HepG2 (cell line): ENCODE measurements around the gene TMEM235. TPM values are rescaled to one million over a fixed set of nuclear protein-coding genes. Genes with fewer than 3 reads are reported as not detected.

Experiments
- AHR ChIP-seq: IDR thresholded peaks from 2 replicates; pipeline ENCODE4 v1.6.1; 2018; ENCODE audit warnings: missing genetic modification reagents, missing compliant biosample characterization
- BHLHE40 ChIP-seq: IDR thresholded peaks from 2 replicates; pipeline ENCODE4 v1.6.1; 2011; ENCODE audit warnings: low read length, improper control_type of control experiment
- CHCHD3 ChIP-seq: sonication (generic); formaldehyde crosslinking; IDR thresholded peaks from 2 replicates; pipeline ENCODE4 v1.8.0; 2022; ENCODE audit warnings: mild to moderate bottlenecking, missing genetic modification reagents, moderate library complexity
- FOXK1 ChIP-seq: sonication (generic); formaldehyde crosslinking; IDR thresholded peaks from 2 replicates; pipeline ENCODE4 v1.4.0; 2020; ENCODE audit warnings: low read depth, missing genetic modification reagents, borderline replicate concordance
- HDAC2 ChIP-seq: sonication (generic); formaldehyde crosslinking; IDR thresholded peaks from 2 replicates; pipeline ENCODE4 v1.4.0; 2020; ENCODE audit warnings: missing genetic modification reagents
- MXD4 ChIP-seq: IDR thresholded peaks from 2 replicates; pipeline ENCODE4 v1.6.1; 2016; ENCODE audit warnings: mild to moderate bottlenecking, missing biosample characterization, missing genetic modification reagents
- NCOA1 ChIP-seq: sonication (generic); formaldehyde crosslinking; IDR thresholded peaks from 2 replicates; pipeline ENCODE4 v1.9.0; 2021; ENCODE audit warnings: missing genetic modification reagents
- RFX3 ChIP-seq: IDR thresholded peaks from 2 replicates; pipeline ENCODE4 v1.6.1; 2016; ENCODE audit warnings: missing biosample characterization, missing genetic modification reagents
- RORA ChIP-seq: sonication (generic); formaldehyde crosslinking; IDR thresholded peaks from 2 replicates; pipeline ENCODE4 v1.5.0; 2020; ENCODE audit warnings: mild to moderate bottlenecking, missing genetic modification reagents, moderate library complexity
- SNRNP70 ChIP-seq: fragments of 200-400 bp; formaldehyde crosslinking; IDR thresholded peaks from 2 replicates; pipeline ENCODE4 v1.6.1; 2017; ENCODE audit warnings: mild to moderate bottlenecking, low read depth, low read length, moderate library complexity
- SP4 ChIP-seq: sonication (generic); formaldehyde crosslinking; IDR thresholded peaks from 2 replicates; pipeline ENCODE4 v1.8.1; 2023; ENCODE audit warnings: mild to moderate bottlenecking, missing genetic modification reagents
- TSC22D2 ChIP-seq: sonication (generic); formaldehyde crosslinking; IDR thresholded peaks from 2 replicates; pipeline ENCODE4 v1.5.1; 2020; ENCODE audit warnings: missing genetic modification reagents, mild to moderate bottlenecking, borderline replicate concordance
- ZBTB1 ChIP-seq: sonication (generic); formaldehyde crosslinking; IDR thresholded peaks from 2 replicates; pipeline ENCODE4 v1.4.0; 2020; ENCODE audit warnings: missing genetic modification reagents, borderline replicate concordance
- ZNF607 ChIP-seq: sonication (generic); formaldehyde crosslinking; IDR thresholded peaks from 2 replicates; pipeline ENCODE4 v1.5.1; 2020; ENCODE audit warnings: missing genetic modification reagents, mild to moderate bottlenecking, borderline replicate concordance
- ZNF891 ChIP-seq: sonication (generic); formaldehyde crosslinking; IDR thresholded peaks from 2 replicates; pipeline ENCODE4 v1.5.0; 2020; ENCODE audit warnings: mild to moderate bottlenecking, missing genetic modification reagents
- polyA plus RNA-seq, 8 experiments: library from polyadenylated mRNA; depleted of rRNA in 3 of 8; stranded (reverse) in 7 of 8; unstranded in 1 of 8; fragments of >200 nt; fragmentation: Illumina TruSeq in 4 of 8; extraction: Trizol in 4 of 8; gene quantifications; 2 replicates each; pipeline versions ENCODE4 v1.2.1 to v1.2.3, GENCODE V29; 2011 to 2016; ENCODE audit warnings: low read depth in 4 of 8, missing spikeins in 1 of 8, mixed read lengths in 1 of 8; ENCODE audit not compliant: insufficient read depth in 1 of 8
- total RNA-seq, 5 experiments: library from RNA; depleted of rRNA; stranded (reverse); fragments of >200 nt; fragmentation: Illumina TruSeq; extraction: Trizol; gene quantifications; 2 replicates each; pipeline ENCODE4 v1.2.3, GENCODE V29; 2016; ENCODE audit warnings: low read depth in 1 of 5
- TF ChIP-seq, protein P1 (sequence below): sonication (generic); formaldehyde crosslinking; IDR thresholded peaks from 2 replicates; pipeline ENCODE4 v1.5.0; 2020; ENCODE audit warnings: mild to moderate bottlenecking, missing genetic modification reagents
- TF ChIP-seq, protein P2 (sequence below): sonication (generic); formaldehyde crosslinking; IDR thresholded peaks from 2 replicates; pipeline ENCODE4 v1.4.0; 2020; ENCODE audit warnings: missing genetic modification reagents
- TF ChIP-seq, protein P3 (sequence below): sonication (generic); formaldehyde crosslinking; IDR thresholded peaks from 2 replicates; pipeline ENCODE4 v1.8.0; 2022; ENCODE audit warnings: missing genetic modification reagents, mild to moderate bottlenecking, moderate library complexity, borderline replicate concordance
- TF ChIP-seq, protein P4 (sequence below): sonication (generic); formaldehyde crosslinking; conservative IDR thresholded peaks from 2 replicates; pipeline ENCODE4 v1.4.0; 2020; ENCODE audit warnings: missing genetic modification reagents
- TF ChIP-seq, protein P5 (sequence below): sonication (generic); formaldehyde crosslinking; IDR thresholded peaks from 2 replicates; pipeline ENCODE4 v1.9.0; 2021; ENCODE audit warnings: missing genetic modification reagents, borderline replicate concordance

TMEM235 gene
- total and polyA plus RNA-seq, 2 of the 13 experiments (the other 11 are each of a cell fraction or from before 2014, with no cell fraction given): not detected

DNA sequence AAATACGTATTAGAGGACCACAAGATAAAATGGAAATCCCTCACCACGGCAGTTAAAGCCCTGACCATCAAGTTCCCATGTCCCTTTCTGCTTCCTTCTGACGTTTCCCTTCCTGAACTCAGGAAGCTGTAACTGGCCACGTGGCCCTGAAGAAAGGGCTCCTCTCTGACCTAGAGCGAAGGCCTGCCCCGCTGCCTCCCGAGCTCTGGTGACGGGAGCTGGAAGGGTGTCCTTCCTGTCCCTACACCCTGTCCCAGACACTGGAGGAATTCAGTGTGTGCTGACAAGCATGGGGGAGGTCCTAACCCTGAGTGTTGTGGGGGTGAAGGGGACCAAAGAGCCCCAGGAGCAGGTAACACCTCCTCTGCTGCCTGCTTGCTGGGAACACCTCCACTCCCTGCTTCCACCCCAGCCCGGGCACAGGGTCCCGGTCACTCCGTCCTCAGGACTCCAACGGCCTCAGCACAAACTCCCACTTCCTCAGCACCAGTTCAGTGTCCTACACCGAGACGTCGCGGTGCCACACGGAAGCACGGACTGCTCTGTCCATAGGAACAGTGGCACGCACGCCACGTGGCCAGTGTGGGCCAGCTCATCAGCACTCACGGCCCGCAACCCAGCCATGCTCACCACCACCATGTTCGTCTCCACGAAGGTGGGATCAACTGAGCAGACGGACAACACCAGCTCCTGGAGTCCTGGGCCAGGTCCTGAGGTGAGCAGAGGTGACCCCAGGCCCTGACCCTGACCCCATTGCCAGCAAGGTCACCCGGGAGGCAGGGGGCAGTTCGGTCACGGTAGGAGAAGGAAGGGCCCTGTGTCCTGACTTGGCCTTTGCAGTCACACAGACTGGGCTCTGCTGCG is 16.9 kb downstream of the TMEM235 start (continued):
- TF ChIP-seq, protein P1, sequence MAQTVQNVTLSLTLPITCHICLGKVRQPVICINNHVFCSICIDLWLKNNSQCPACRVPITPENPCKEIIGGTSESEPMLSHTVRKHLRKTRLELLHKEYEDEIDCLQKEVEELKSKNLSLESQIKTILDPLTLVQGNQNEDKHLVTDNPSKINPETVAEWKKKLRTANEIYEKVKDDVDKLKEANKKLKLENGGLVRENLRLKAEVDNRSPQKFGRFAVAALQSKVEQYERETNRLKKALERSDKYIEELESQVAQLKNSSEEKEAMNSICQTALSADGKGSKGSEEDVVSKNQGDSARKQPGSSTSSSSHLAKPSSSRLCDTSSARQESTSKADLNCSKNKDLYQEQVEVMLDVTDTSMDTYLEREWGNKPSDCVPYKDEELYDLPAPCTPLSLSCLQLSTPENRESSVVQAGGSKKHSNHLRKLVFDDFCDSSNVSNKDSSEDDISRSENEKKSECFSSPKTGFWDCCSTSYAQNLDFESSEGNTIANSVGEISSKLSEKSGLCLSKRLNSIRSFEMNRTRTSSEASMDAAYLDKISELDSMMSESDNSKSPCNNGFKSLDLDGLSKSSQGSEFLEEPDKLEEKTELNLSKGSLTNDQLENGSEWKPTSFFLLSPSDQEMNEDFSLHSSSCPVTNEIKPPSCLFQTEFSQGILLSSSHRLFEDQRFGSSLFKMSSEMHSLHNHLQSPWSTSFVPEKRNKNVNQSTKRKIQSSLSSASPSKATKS (CRISPR knock-in tag): no peak
- TF ChIP-seq, protein P2, sequence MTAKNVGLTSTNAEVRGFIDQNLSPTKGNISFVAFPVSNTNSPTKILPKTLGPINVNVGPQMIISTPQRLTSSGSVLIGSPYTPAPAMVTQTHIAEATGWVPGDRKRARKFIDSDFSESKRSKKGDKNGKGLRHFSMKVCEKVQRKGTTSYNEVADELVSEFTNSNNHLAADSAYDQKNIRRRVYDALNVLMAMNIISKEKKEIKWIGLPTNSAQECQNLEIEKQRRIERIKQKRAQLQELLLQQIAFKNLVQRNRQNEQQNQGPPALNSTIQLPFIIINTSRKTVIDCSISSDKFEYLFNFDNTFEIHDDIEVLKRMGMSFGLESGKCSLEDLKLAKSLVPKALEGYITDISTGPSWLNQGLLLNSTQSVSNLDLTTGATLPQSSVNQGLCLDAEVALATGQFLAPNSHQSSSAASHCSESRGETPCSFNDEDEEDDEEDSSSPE (CRISPR knock-in tag): 0 out of 2 replicates have a peak, but pooled peaks have one; percentile 43
- TF ChIP-seq ZNF607 (CRISPR knock-in tag) (0 out of 2 replicates have a peak, but pooled peaks have one; percentile 31), RORA (no peak), HDAC2 (CRISPR knock-in tag) (0 out of 2 replicates have a peak, but pooled peaks have one; percentile 14), TSC22D2 (CRISPR knock-in tag) (no peak), RFX3 (no peak), FOXK1 (CRISPR knock-in tag) (no peak), ZNF891 (no peak), AHR (CRISPR knock-in tag) (no peak), MXD4 (CRISPR knock-in tag) (peak; percentile 20; the same call in 1 of the 2 replicates), SP4 (CRISPR knock-in tag) (no peak), NCOA1 (CRISPR knock-in tag) (no peak), SNRNP70 (no peak), ZBTB1 (CRISPR knock-in tag) (no peak), CHCHD3 (CRISPR knock-in tag) (no peak), BHLHE40 (no peak)
- TF ChIP-seq, protein P3, sequence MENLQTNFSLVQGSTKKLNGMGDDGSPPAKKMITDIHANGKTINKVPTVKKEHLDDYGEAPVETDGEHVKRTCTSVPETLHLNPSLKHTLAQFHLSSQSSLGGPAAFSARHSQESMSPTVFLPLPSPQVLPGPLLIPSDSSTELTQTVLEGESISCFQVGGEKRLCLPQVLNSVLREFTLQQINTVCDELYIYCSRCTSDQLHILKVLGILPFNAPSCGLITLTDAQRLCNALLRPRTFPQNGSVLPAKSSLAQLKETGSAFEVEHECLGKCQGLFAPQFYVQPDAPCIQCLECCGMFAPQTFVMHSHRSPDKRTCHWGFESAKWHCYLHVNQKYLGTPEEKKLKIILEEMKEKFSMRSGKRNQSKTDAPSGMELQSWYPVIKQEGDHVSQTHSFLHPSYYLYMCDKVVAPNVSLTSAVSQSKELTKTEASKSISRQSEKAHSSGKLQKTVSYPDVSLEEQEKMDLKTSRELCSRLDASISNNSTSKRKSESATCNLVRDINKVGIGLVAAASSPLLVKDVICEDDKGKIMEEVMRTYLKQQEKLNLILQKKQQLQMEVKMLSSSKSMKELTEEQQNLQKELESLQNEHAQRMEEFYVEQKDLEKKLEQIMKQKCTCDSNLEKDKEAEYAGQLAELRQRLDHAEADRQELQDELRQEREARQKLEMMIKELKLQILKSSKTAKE (CRISPR knock-in tag): no peak; the same call in 1 of the 2 replicates
- TF ChIP-seq, protein P4, sequence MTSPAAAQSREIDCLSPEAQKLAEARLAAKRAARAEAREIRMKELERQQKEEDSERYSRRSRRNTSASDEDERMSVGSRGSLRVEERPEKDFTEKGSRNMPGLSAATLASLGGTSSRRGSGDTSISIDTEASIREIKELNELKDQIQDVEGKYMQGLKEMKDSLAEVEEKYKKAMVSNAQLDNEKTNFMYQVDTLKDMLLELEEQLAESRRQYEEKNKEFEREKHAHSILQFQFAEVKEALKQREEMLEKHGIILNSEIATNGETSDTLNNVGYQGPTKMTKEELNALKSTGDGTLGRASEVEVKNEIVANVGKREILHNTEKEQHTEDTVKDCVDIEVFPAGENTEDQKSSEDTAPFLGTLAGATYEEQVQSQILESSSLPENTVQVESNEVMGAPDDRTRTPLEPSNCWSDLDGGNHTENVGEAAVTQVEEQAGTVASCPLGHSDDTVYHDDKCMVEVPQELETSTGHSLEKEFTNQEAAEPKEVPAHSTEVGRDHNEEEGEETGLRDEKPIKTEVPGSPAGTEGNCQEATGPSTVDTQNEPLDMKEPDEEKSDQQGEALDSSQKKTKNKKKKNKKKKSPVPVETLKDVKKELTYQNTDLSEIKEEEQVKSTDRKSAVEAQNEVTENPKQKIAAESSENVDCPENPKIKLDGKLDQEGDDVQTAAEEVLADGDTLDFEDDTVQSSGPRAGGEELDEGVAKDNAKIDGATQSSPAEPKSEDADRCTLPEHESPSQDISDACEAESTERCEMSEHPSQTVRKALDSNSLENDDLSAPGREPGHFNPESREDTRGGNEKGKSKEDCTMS: no peak
- TF ChIP-seq, protein P5, sequence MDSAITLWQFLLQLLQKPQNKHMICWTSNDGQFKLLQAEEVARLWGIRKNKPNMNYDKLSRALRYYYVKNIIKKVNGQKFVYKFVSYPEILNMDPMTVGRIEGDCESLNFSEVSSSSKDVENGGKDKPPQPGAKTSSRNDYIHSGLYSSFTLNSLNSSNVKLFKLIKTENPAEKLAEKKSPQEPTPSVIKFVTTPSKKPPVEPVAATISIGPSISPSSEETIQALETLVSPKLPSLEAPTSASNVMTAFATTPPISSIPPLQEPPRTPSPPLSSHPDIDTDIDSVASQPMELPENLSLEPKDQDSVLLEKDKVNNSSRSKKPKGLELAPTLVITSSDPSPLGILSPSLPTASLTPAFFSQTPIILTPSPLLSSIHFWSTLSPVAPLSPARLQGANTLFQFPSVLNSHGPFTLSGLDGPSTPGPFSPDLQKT (CRISPR knock-in tag): no peak
